Fibroblast of lung (primary cell): ENCODE data around the gene GSDMA.

ENCODE experiments used
- CTCF ChIP-seq, 2 donors: IDR thresholded peaks in 1 of 2; conservative IDR thresholded peaks in 1 of 2; 1 replicate in 1 of 2; 2 replicates in 1 of 2; pipeline ENCODE4 v1.5.1; 2011 to 2012; ENCODE audit warnings: low read length in 2 of 2, control low read depth in 1 of 2, inconsistent platforms in 1 of 2, low read depth in 1 of 2, mild to moderate bottlenecking in 1 of 2
- EZH2 ChIP-seq: IDR thresholded peaks from 2 replicates; pipeline ENCODE4 v1.5.1; 2012; ENCODE audit warnings: low read length, control low read depth, mild to moderate bottlenecking; ENCODE audit errors: missing control alignments

DNA sequence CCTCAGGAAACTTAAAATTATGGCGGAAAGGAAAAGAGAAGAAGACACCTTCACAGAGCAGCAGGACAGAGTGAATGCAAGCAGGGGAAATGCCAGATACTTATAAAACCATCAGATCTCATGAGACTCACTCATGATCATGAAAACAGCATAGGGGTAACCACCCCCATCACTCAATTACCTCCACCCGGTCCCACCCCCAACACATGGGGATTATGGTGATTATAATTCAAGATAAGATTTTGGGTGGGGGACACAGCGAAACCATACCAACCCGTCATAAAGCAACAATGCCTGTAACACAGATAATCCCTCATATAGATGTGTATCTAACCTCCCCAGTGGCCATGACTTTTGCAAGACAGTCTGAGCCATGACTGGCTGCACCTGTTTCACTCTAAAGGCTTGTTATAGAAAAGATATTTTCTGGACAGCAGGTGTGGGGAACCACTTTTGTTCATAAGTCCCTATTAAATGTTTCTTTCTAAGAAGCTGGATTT lies 7.0 kb upstream of the GSDMA start:
- TF ChIP-seq EZH2 (no peak), CTCF (conservative IDR thresholded peaks at IDR 0.05 in 1 of 2, IDR thresholded peaks at IDR 0.05 in 1 of 2; ENCODE audit: low read depth in 1 of 2, low read length in 2 of 2) (no peak)
